HepG2 (cell line): Measurements from ENCODE around the gene ASXL1. TPM values are rescaled to one million over a fixed set of nuclear protein-coding genes. Genes with fewer than 3 reads are reported as not detected.
A peak's percentile ranks its signal among the peaks of the same experiment; 100 is the strongest.

ENCODE experiments used
- ATAC-seq: fragments of 200-7000 bp; cut with Tn5 transposase; 3 replicates; pipeline ENCODE4 v1.9.1; 2020; ENCODE audit warnings: mild to moderate bottlenecking, moderate library complexity
- BruUV-seq: library from RNA; stranded (reverse); fragments of 400-500 nt; replicated peaks from 2 replicates; lab custom pipeline; 2021; lab: Mats Ljungman, UMichigan
- CTCF ChIA-PET: fragments of 300-600 bp; formaldehyde crosslinking; extraction: SDS; loops from one replicate; lab custom pipeline; 2021; ENCODE audit warnings: low total read pairs, inconsistent platforms, low intra/inter-chr PET ratio; lab: Yijun Ruan, JAX
- POLR2A ChIA-PET: fragments of 350-600 bp; sonication (Branson Sonifier 250); formaldehyde crosslinking; loops from one replicate; lab custom pipeline; 2020; ENCODE audit warnings: antibody characterized with exemption, inconsistent platforms; lab: Yijun Ruan, JAX
- DNase-seq: peaks from one replicate; pipeline ENCODE4 v3.0.0-alpha.2; 2015; ENCODE audit warnings: low spot score
- FAIRE-seq: peaks from 3 replicates; lab custom pipeline; 2011; peaks lifted over from hg19 to GRCh38; lab: Jason Lieb, UNC
- H2AFZ ChIP-seq: one replicate; pipeline ENCODE4 v1.6.1; 2011; ENCODE audit warnings: low read length, inconsistent platforms
- H3K27ac ChIP-seq: fragments of 300-600 bp; 3 replicates; pipeline ENCODE4 v1.8.0; 2011; ENCODE audit warnings: mixed run types, mild to moderate bottlenecking, mixed read lengths, low read length, inconsistent platforms; ENCODE audit not compliant: insufficient read depth; ENCODE audit errors: extremely low read length
- H3K27me3 ChIP-seq, 2 experiments: fragments of 200-600 bp in 1 of 2; 2 replicates in 1 of 2; 3 replicates in 1 of 2; pipeline versions ENCODE4 v1.6.0 to v1.8.0; 2011; ENCODE audit warnings: low read length in 2 of 2, mild to moderate bottlenecking in 2 of 2, moderate library complexity in 2 of 2, inconsistent platforms in 1 of 2; ENCODE audit not compliant: insufficient read depth in 2 of 2, control insufficient read depth in 1 of 2
- H3K36me3 ChIP-seq, 2 experiments: fragments of 200-600 bp in 1 of 2; replicated peaks in 1 of 2; 2 replicates in 1 of 2; 3 replicates in 1 of 2; pipeline versions ENCODE4 v1.5.1 to v1.8.0; 2011; ENCODE audit warnings: low read length in 2 of 2, inconsistent platforms in 1 of 2; ENCODE audit not compliant: insufficient read depth in 2 of 2, control insufficient read depth in 1 of 2
- H3K4me1 ChIP-seq: 2 replicates; pipeline ENCODE4 v1.5.1; 2012; ENCODE audit warnings: low read length, inconsistent platforms; ENCODE audit not compliant: insufficient read depth
- H3K4me2 ChIP-seq: 2 replicates; pipeline ENCODE4 v1.6.0; 2011; ENCODE audit warnings: low read depth, low read length, inconsistent platforms
- H3K4me3 ChIP-seq, 3 experiments: fragments of 200-600 bp in 1 of 3; sonication (generic), shearing (Covaris generic) in 1 of 3; replicated peaks in 1 of 3; 2 replicates each; pipeline ENCODE4 v1.5.1; 2011 to 2016; ENCODE audit warnings: low read length in 3 of 3, inconsistent platforms in 2 of 3, low read depth in 2 of 3, mild to moderate bottlenecking in 2 of 3, control low read depth in 1 of 3, mixed read lengths in 1 of 3; ENCODE audit not compliant: insufficient read depth in 1 of 3
- H3K79me2 ChIP-seq: one replicate; pipeline ENCODE4 v1.6.1; 2011; ENCODE audit warnings: low read length, inconsistent platforms; ENCODE audit not compliant: insufficient read depth
- H3K9ac ChIP-seq: 2 replicates; pipeline ENCODE4 v1.6.0; 2011; ENCODE audit warnings: mild to moderate bottlenecking, low read depth, low read length, inconsistent platforms; ENCODE audit not compliant: insufficient read depth
- H3K9me3 ChIP-seq: 2 replicates; pipeline ENCODE4 v1.5.1; 2012; ENCODE audit warnings: mild to moderate bottlenecking, low read length
- H4K20me1 ChIP-seq: 2 replicates; pipeline ENCODE4 v1.6.0; 2011; ENCODE audit warnings: inconsistent platforms, mild to moderate bottlenecking, low read length, moderate library complexity; ENCODE audit not compliant: insufficient read depth
- CERS6 ChIP-seq: sonication (generic); formaldehyde crosslinking; IDR thresholded peaks from 2 replicates; pipeline ENCODE4 v1.5.0; 2020; ENCODE audit warnings: missing genetic modification reagents
- KIAA2018 ChIP-seq: sonication (generic); formaldehyde crosslinking; IDR thresholded peaks from 2 replicates; pipeline ENCODE4 v1.5.0; 2020; ENCODE audit warnings: mild to moderate bottlenecking, missing genetic modification reagents, borderline replicate concordance
- KMT2A ChIP-seq: sonication (generic); formaldehyde crosslinking; IDR thresholded peaks from 2 replicates; pipeline ENCODE4 v1.4.0; 2020; ENCODE audit warnings: missing genetic modification reagents
- MAFK ChIP-seq, 2 experiments: IDR thresholded peaks in 1 of 2; conservative IDR thresholded peaks in 1 of 2; 2 replicates each; pipeline ENCODE4 v1.6.1; 2011; ENCODE audit warnings: improper control_type of control experiment in 2 of 2, low read length in 2 of 2
- POLR2G ChIP-seq: fragments of 200-400 bp; formaldehyde crosslinking; IDR thresholded peaks from 2 replicates; pipeline ENCODE4 v1.6.1; 2018; ENCODE audit warnings: mild to moderate bottlenecking, low read depth, low read length, moderate library complexity
- RBM22 ChIP-seq: fragments of 200-400 bp; formaldehyde crosslinking; optimal IDR thresholded peaks from 2 replicates; pipeline ENCODE3; 2017; ENCODE audit warnings: mild to moderate bottlenecking, low read length, moderate library complexity
- SMYD3 ChIP-seq: sonication (generic); formaldehyde crosslinking; IDR thresholded peaks from 2 replicates; pipeline ENCODE4 v1.8.1; 2023; ENCODE audit warnings: mild to moderate bottlenecking, missing genetic modification reagents
- ZNF337 ChIP-seq: sonication (generic); formaldehyde crosslinking; IDR thresholded peaks from 2 replicates; pipeline ENCODE4 v1.5.1; 2020; ENCODE audit warnings: missing genetic modification reagents, low read depth, mild to moderate bottlenecking, borderline replicate concordance
- ZNF761 ChIP-seq: sonication (generic); formaldehyde crosslinking; conservative IDR thresholded peaks from 2 replicates; pipeline ENCODE4 v1.4.0; 2020; ENCODE audit warnings: mild to moderate bottlenecking, missing genetic modification reagents
- WGBS: methylation state at CpG from one replicate; pipeline ENCODE4 v1.1.6; 2017; ENCODE audit warnings: low lambda C conversion rate; 5-methylcytosine and 5-hydroxymethylcytosine counted together
- in situ Hi-C: cut with HindIII; loops from 2 replicates; pipeline ENCODE4 v1.10.0; 2017; ENCODE audit warnings: low pct_unique_long_range_greater_than_20kb; ENCODE audit not compliant: extremely low pct_ligation_motif_present
- intact Hi-C: fragments of 100-400 bp; cut with micrococcal nuclease; formaldehyde crosslinking; loops from one replicate; pipeline ENCODE4 v1.10.0; 2022; ENCODE audit not compliant: unreplicated experiment
- polyA plus RNA-seq, 8 experiments: library from polyadenylated mRNA; depleted of rRNA in 3 of 8; stranded (reverse) in 7 of 8; unstranded in 1 of 8; fragments of >200 nt; fragmentation: Illumina TruSeq in 4 of 8; extraction: Trizol in 4 of 8; gene quantifications; 2 replicates each; pipeline versions ENCODE4 v1.2.1 to v1.2.3, GENCODE V29; 2011 to 2016; ENCODE audit warnings: low read depth in 4 of 8, missing spikeins in 1 of 8, mixed read lengths in 1 of 8; ENCODE audit not compliant: insufficient read depth in 1 of 8
- total RNA-seq, 5 experiments: library from RNA; depleted of rRNA; stranded (reverse); fragments of >200 nt; fragmentation: Illumina TruSeq; extraction: Trizol; gene quantifications; 2 replicates each; pipeline ENCODE4 v1.2.3, GENCODE V29; 2016; ENCODE audit warnings: low read depth in 1 of 5

Gene ASXL1
- total and polyA plus RNA-seq, 2 of the 13 experiments (the other 11 are each of a cell fraction or from before 2014, with no cell fraction given) = 62.1 to 74.8 TPM

DNA sequence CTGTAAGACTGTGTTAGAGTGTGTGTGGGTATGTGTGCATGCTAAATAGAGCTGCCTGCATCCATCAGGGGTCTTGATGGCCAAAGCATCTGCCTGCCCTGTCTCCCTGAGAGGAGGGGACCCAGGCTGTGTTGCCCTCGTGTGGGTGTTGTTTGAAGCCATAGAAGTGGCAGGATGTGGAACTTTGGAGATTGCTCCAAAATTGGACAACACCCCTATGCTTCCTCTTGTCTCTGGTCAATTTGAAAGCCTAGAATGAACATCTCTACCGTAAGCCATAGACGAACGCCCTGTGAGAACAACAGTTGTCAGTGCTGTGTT lies 82.6 kb downstream of the ASXL1 start (continued):
- TF ChIP-seq KMT2A (CRISPR knock-in tag) = no peak

DNA sequence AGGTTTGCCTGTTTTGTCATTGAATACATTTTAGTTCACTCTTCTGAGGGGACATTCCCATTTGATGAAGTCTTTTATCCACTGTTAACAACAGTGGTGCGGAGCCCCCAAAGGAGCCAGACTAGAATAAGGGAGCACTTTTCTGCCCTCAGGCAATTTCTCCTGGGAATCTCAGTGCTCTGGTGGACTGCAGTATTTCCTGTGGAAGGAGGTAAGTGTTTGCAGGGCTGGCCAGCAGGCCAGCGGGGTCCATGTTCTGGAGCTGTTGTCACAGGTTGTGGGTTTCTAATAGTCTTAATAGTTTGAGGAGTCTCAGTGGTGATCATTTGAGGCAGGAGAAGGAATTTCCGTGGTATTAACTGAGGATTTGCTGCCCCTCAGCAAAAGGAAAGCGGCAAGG lies 83.5 kb downstream of the ASXL1 start:
- intact Hi-C loops (no loop called here), in situ Hi-C loops (no loop called here)
- Histone ChIP-seq H3K4me3 (no peak overlapping the region), H3K27ac (no peak overlapping the region), H3K4me2 (no peak overlapping the region), H3K4me1 (peaks cover 59% of the 10 kb centered on the region), H3K36me3 (peaks cover 29 to 66% of the 10 kb centered on the region in 2 experiments), H3K9me3 (no peaks in the 10 kb centered on the region), H3K79me2 (no peaks in the 10 kb centered on the region), H2AFZ (no peak overlapping the region), H3K9ac (no peak overlapping the region), H3K27me3 (no peaks in the 10 kb centered on the region), H4K20me1 (peaks cover 30% of the 10 kb centered on the region; the same call in 1 of the 2 replicates)
- no peak for DNase-seq
- CTCF ChIA-PET = no interaction called here
- BruUV-seq = no TSS peak
- 97% methylated on average over 4 of the region's 4 CpGs for whole genome bisulfite sequencing
- no peak for ATAC-seq
- TF ChIP-seq KIAA2018 (CRISPR knock-in tag) = no peak
- TF ChIP-seq MAFK (conservative IDR thresholded peaks at IDR 0.05 in 1 of 2, IDR thresholded peaks at IDR 0.05 in 1 of 2; ENCODE audit: low read length in 2 of 2) = no peak
- TF ChIP-seq SMYD3 (CRISPR knock-in tag) = 0 out of 2 replicates have a peak, but pooled peaks have one; percentile 6
- no peak for TF ChIP-seq ZNF337 (CRISPR knock-in tag)
- peak; percentile 46 for TF ChIP-seq RBM22
- TF ChIP-seq ZNF761 = no peak
- peak; percentile 34; the same call in 1 of the 2 replicates for TF ChIP-seq POLR2G
- no peak for TF ChIP-seq CERS6
- FAIRE-seq = no peak
- POLR2A ChIA-PET = no interaction called here
